ENCODE results near the gene TAF3.
A peak's percentile ranks its signal among the peaks of the same experiment; 100 is the strongest.

The TAF3 gene

DNA sequence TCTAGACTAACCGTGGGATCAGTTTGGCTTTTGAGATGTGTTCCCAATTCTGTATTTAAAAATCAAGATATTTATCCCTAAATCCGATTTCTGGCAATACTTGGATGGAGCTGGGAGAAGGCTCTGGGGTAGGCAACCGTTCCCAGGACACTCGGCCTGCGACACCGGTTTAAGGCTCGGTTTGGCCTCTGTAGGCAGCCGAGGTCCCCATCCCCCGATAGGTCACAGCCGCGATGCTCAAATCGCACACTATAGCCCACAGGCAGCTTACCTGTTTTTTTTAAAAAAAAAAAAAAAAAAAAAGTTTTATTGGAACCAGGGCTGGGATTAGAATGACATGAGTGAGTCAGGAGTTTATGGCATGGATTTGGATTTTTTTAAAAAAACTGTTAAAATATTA is 729 bp upstream of the TAF3 start:
- Histone ChIP-seq H3K9me3 (ENCODE audit: control insufficient read depth, insufficient read depth, low read length) (no peaks in the 10 kb centered on the region), H3K4me3 (ENCODE audit: low read depth, low read length) (peak overlapping the region; percentile 87), H3K9ac (ENCODE audit: low read depth, low read length) (no peak overlapping the region)

DNA sequence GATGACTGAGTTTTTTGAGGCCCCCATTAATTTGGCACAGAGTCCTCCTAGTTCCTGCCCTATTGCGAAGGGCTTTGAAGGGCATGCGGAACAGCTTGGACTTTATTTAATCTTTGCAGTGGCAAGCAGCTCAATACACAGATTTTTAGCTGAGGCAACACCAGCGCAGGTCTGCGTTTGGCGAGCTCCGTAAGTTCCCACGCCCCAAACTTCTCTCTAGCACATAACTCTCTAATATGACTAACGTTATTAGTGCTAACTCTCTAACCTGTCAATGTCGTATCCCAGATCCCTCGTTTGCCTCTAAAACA is 366 bp upstream of the TAF3 start:
- Histone ChIP-seq H3K27me3 (ENCODE audit: control insufficient read depth, insufficient read depth, low read length) (peaks cover 2% of the 10 kb centered on the region), H3K4me3 (ENCODE audit: low read depth, low read length) (peak overlapping the region; percentile 87), H3K9ac (ENCODE audit: low read depth, low read length) (no peak overlapping the region), H3K4me1 (ENCODE audit: control insufficient read depth, insufficient read depth, low read length) (peaks cover 3% of the 10 kb centered on the region), H3K9me3 (ENCODE audit: control insufficient read depth, insufficient read depth, low read length) (no peaks in the 10 kb centered on the region), H3K36me3 (ENCODE audit: control insufficient read depth, insufficient read depth, low read length) (no peaks in the 10 kb centered on the region)

More for the DNA sequence above, 729 bp upstream of the TAF3 start:
- peaks cover 3% of the 10 kb centered on the region for H3K4me1 ChIP-seq (ENCODE audit: control insufficient read depth, insufficient read depth, low read length)
- H3K36me3 ChIP-seq (ENCODE audit: control insufficient read depth, insufficient read depth, low read length): no peaks in the 10 kb centered on the region
- peaks cover 2% of the 10 kb centered on the region for H3K27me3 ChIP-seq (ENCODE audit: control insufficient read depth, insufficient read depth, low read length)

DNA sequence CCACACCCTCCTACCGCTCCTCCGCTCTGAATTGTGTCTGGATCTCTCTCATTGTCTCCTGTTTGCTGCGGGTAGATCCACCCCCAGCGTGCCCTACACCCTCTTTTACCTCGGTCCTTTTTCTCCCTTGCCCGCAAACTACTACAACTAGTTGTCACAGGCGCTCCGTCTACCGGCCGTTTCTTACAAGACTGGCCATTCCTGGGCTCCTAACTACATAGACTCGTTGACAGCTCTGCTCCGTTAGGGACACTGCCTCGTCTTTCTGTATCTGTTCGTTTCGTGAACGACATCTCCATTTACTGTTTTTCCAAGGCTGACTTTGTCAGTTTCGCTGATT is 786 bp downstream of the TAF3 start:
- H3K27me3 ChIP-seq (ENCODE audit: control insufficient read depth, insufficient read depth, low read length): peaks cover 2% of the 10 kb centered on the region
- H3K9ac ChIP-seq (ENCODE audit: low read depth, low read length): peak overlapping the region; percentile 83
- H3K36me3 ChIP-seq (ENCODE audit: control insufficient read depth, insufficient read depth, low read length): no peaks in the 10 kb centered on the region
- H3K9me3 ChIP-seq (ENCODE audit: control insufficient read depth, insufficient read depth, low read length): no peaks in the 10 kb centered on the region
- peaks cover 3% of the 10 kb centered on the region for H3K4me1 ChIP-seq (ENCODE audit: control insufficient read depth, insufficient read depth, low read length)
- peak overlapping the region; percentile 87 for H3K4me3 ChIP-seq (ENCODE audit: low read depth, low read length)

- Histone ChIP-seq H3K36me3 (ENCODE audit: control insufficient read depth, insufficient read depth, low read length) (peaks cover 7% of the 10 kb centered on the region), H3K9me3 (ENCODE audit: control insufficient read depth, insufficient read depth, low read length) (no peaks in the 10 kb centered on the region), H3K9ac (ENCODE audit: low read depth, low read length) (no peak overlapping the region), H3K4me3 (ENCODE audit: low read depth, low read length) (no peak overlapping the region), H3K27me3 (ENCODE audit: control insufficient read depth, insufficient read depth, low read length) (no peaks in the 10 kb centered on the region), H3K4me1 (ENCODE audit: control insufficient read depth, insufficient read depth, low read length) (peaks cover 3% of the 10 kb centered on the region)
Observed at GRCh38 chr10:7824251-7824650, 5.9 kb downstream of the TAF3 start.

DNA sequence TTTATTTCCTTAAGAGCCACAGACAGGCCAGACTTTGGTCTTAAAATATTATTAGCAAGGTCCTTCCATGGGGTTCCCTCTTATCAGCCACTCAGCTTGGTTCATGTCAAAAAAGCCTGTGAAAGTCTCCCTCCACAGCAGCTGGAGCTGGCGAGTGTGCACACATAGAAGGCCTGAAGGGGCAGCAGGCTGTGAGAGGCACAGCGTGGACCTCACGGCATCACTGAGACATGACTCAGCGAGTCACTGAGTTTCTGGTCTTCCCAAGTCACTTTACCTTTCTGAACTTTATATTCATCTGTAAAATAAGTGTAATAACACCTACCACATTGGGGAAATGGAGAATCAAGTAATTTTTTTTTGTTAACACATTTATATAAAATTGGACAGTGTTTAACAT is 8.7 kb downstream of the TAF3 start:
- no peak overlapping the region for H3K9ac ChIP-seq (ENCODE audit: low read depth, low read length)
- H3K27me3 ChIP-seq (ENCODE audit: control insufficient read depth, insufficient read depth, low read length): no peaks in the 10 kb centered on the region
- H3K9me3 ChIP-seq (ENCODE audit: control insufficient read depth, insufficient read depth, low read length): no peaks in the 10 kb centered on the region
- H3K36me3 ChIP-seq (ENCODE audit: control insufficient read depth, insufficient read depth, low read length): peaks cover 7% of the 10 kb centered on the region
- H3K4me1 ChIP-seq (ENCODE audit: control insufficient read depth, insufficient read depth, low read length): peaks cover 5% of the 10 kb centered on the region
- H3K4me3 ChIP-seq (ENCODE audit: low read depth, low read length): no peak overlapping the region

GRCh38 chr10:7829289-7829834 is 11.1 kb downstream of the TAF3 start:
- Histone ChIP-seq H3K36me3 (ENCODE audit: control insufficient read depth, insufficient read depth, low read length) (peaks cover 7% of the 10 kb centered on the region), H3K9me3 (ENCODE audit: control insufficient read depth, insufficient read depth, low read length) (no peaks in the 10 kb centered on the region), H3K27me3 (ENCODE audit: control insufficient read depth, insufficient read depth, low read length) (no peaks in the 10 kb centered on the region), H3K9ac (ENCODE audit: low read depth, low read length) (no peak overlapping the region), H3K4me3 (ENCODE audit: low read depth, low read length) (no peak overlapping the region), H3K4me1 (ENCODE audit: control insufficient read depth, insufficient read depth, low read length) (peaks cover 5% of the 10 kb centered on the region)

- H3K9ac ChIP-seq (ENCODE audit: low read depth, low read length): no peak overlapping the region
- H3K4me1 ChIP-seq (ENCODE audit: control insufficient read depth, insufficient read depth, low read length): peaks cover 5% of the 10 kb centered on the region
- no peaks in the 10 kb centered on the region for H3K27me3 ChIP-seq (ENCODE audit: control insufficient read depth, insufficient read depth, low read length)
- H3K4me3 ChIP-seq (ENCODE audit: low read depth, low read length): no peak overlapping the region
- no peaks in the 10 kb centered on the region for H3K9me3 ChIP-seq (ENCODE audit: control insufficient read depth, insufficient read depth, low read length)
- no peaks in the 10 kb centered on the region for H3K36me3 ChIP-seq (ENCODE audit: control insufficient read depth, insufficient read depth, low read length)
Observed at GRCh38 chr10:7832060-7832459, 13.8 kb downstream of the TAF3 start.

GRCh38 chr10:7833210-7833609 is 14.9 kb downstream of the TAF3 start:
- Histone ChIP-seq H3K27me3 (ENCODE audit: control insufficient read depth, insufficient read depth, low read length) (no peaks in the 10 kb centered on the region), H3K4me1 (ENCODE audit: control insufficient read depth, insufficient read depth, low read length) (peaks cover 5% of the 10 kb centered on the region), H3K9ac (ENCODE audit: low read depth, low read length) (no peak overlapping the region), H3K4me3 (ENCODE audit: low read depth, low read length) (no peak overlapping the region), H3K9me3 (ENCODE audit: control insufficient read depth, insufficient read depth, low read length) (no peaks in the 10 kb centered on the region), H3K36me3 (ENCODE audit: control insufficient read depth, insufficient read depth, low read length) (no peaks in the 10 kb centered on the region)

DNA sequence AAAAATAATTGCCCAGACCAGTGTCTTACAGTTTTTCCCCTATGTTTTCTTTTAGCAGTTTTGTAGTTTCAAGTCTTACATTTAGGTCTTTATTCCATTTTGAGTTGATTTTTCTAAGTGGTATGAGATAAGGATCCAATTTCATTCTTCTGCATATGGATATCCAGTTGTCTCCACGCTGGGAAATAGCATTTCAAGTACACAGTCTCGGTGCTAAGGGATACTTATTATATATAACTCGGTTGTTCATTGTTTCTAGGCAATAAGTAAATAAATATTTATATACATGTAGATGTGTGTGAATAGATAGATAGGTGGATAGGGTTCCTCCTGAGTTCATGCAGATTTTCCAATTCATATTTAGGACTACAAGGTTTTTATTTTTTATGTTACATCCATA is 16.0 kb downstream of the TAF3 start:
- H3K9me3 ChIP-seq (ENCODE audit: control insufficient read depth, insufficient read depth, low read length): no peaks in the 10 kb centered on the region
- H3K4me3 ChIP-seq (ENCODE audit: low read depth, low read length): no peak overlapping the region
- H3K4me1 ChIP-seq (ENCODE audit: control insufficient read depth, insufficient read depth, low read length): peaks cover 5% of the 10 kb centered on the region
- H3K9ac ChIP-seq (ENCODE audit: low read depth, low read length): no peak overlapping the region
- no peaks in the 10 kb centered on the region for H3K36me3 ChIP-seq (ENCODE audit: control insufficient read depth, insufficient read depth, low read length)
- H3K27me3 ChIP-seq (ENCODE audit: control insufficient read depth, insufficient read depth, low read length): no peaks in the 10 kb centered on the region

- H3K4me1 ChIP-seq (ENCODE audit: control insufficient read depth, insufficient read depth, low read length): no peaks in the 10 kb centered on the region
- H3K36me3 ChIP-seq (ENCODE audit: control insufficient read depth, insufficient read depth, low read length): no peaks in the 10 kb centered on the region
- no peak overlapping the region for H3K9ac ChIP-seq (ENCODE audit: low read depth, low read length)
- no peaks in the 10 kb centered on the region for H3K27me3 ChIP-seq (ENCODE audit: control insufficient read depth, insufficient read depth, low read length)
- no peaks in the 10 kb centered on the region for H3K9me3 ChIP-seq (ENCODE audit: control insufficient read depth, insufficient read depth, low read length)
- H3K4me3 ChIP-seq (ENCODE audit: low read depth, low read length): no peak overlapping the region
Observed at GRCh38 chr10:7836571-7836970, 18.3 kb downstream of the TAF3 start.

- no peaks in the 10 kb centered on the region for H3K27me3 ChIP-seq (ENCODE audit: control insufficient read depth, insufficient read depth, low read length)
- no peak overlapping the region for H3K4me3 ChIP-seq (ENCODE audit: low read depth, low read length)
- H3K36me3 ChIP-seq (ENCODE audit: control insufficient read depth, insufficient read depth, low read length): no peaks in the 10 kb centered on the region
- peaks cover 3% of the 10 kb centered on the region for H3K4me1 ChIP-seq (ENCODE audit: control insufficient read depth, insufficient read depth, low read length)
- H3K9ac ChIP-seq (ENCODE audit: low read depth, low read length): no peak overlapping the region
- no peaks in the 10 kb centered on the region for H3K9me3 ChIP-seq (ENCODE audit: control insufficient read depth, insufficient read depth, low read length)
Observed at GRCh38 chr10:7846591-7846990, 28.3 kb downstream of the TAF3 start.

DNA sequence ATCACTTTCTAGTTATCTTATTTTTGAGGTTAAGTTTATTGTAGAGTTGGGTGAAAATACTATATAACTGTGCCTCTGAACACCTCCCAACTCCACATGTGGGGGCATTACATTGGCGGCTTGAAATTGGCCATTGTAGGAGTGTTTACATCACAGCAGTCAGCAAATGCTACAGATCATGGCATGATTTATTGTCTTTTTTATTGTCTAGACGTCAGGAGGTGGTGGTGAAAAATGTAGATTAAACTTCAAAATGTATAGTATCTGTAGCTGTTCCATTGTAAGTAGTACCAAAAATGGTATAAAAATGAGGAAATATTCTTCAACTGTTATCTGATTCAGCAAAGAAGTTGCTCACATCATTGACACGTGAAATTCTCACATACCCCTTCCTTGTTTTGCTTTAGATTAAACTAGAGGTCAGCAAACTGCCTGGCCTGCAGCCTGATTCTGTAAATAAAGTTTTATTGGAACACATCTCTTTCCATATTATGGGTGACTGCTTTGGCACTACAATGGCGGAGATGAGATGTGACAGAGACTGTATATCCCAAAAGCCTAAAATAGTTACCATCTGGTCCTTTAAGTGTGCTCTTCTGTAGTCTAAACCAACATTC is 35.0 kb downstream of the TAF3 start:
- H3K36me3 ChIP-seq (ENCODE audit: control insufficient read depth, insufficient read depth, low read length): no peaks in the 10 kb centered on the region
- no peaks in the 10 kb centered on the region for H3K9me3 ChIP-seq (ENCODE audit: control insufficient read depth, insufficient read depth, low read length)
- H3K27me3 ChIP-seq (ENCODE audit: control insufficient read depth, insufficient read depth, low read length): no peaks in the 10 kb centered on the region
- no peak overlapping the region for H3K9ac ChIP-seq (ENCODE audit: low read depth, low read length)
- H3K4me3 ChIP-seq (ENCODE audit: low read depth, low read length): no peak overlapping the region
- H3K4me1 ChIP-seq (ENCODE audit: control insufficient read depth, insufficient read depth, low read length): peaks cover 15% of the 10 kb centered on the region
